Measurements from ENCODE around the gene LTBP2. TPM values are rescaled to one million over a fixed set of nuclear protein-coding genes. Genes with fewer than 3 reads are reported as not detected.

Gene LTBP2
- total RNA-seq, 2 experiments from 2014 or later = 0.12 to 0.18 TPM

GRCh38 chr14:74615735-74616134 is 3.7 kb upstream of the LTBP2 start:
- peaks cover 65% of the 10 kb centered on the region for H3K27me3 Mint-ChIP-seq
- H3K27ac Mint-ChIP-seq = no peak overlapping the region
- peaks cover 52% of the 10 kb centered on the region for H3K4me1 Mint-ChIP-seq
- ATAC-seq (no peak), DNase-seq (no peak)
- H3K36me3 Mint-ChIP-seq = no peaks in the 10 kb centered on the region
- CTCF ChIA-PET = interaction anchor here (0.9 to 1.4 kb wide), 6 partner anchors 8 to 232 kb away, joined by 3 to 5 read pairs (median 3); no protein-coding TSS in a partner anchor
- no peak overlapping the region for H3K4me3 Mint-ChIP-seq
- no peaks in the 10 kb centered on the region for H3K9me3 Mint-ChIP-seq (ENCODE audit: low read depth)

DNA sequence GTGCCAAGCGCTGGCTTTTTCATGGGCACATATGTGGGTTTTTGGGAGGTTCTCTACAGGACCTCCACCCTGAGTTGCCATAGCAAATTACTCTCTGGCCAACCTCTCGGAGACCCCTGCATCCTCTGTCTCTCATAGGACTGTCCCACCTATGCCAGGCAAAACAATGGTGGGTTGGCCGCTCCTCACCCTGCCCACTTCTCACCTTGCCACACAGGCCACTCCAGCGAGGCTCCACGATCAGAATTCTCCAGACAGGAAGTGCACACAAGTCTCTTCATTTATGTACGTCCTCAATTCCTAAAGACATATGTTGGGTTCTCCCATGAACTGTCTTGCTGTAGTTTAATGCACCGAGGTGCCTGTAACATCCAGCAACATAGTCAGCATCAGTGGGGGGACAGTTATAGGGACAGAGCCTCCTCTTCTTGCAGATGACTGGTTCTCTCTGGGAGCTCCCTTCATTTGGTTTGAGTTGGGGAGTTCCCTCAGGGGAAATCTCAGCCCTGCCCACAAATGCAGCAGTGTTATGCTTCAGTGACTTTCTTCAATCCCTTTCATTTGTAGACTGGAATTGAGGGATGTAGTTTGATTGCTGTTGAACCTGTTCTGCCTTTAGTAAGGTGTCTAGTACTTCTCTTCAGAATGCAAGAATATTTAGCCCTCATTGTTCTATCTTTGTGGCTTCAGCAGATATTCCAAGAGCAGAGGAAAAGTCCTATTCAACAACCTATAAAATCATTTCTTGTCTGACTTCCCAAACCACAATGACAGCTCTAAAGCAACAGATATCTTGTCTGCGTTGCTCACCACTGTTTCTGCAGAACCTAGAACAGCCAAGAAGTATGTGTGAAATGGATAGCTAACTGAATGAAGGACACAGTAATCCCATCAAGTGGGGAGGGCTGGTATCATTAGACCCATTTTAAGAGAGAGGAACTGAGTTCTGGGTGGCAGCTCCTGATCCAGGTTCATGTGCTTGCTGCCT is 2.8 kb upstream of the LTBP2 start:
- Mint-ChIP-seq H3K36me3 (no peaks in the 10 kb centered on the region), H3K4me3 (no peak overlapping the region), H3K9me3 (ENCODE audit: low read depth) (no peaks in the 10 kb centered on the region), H3K4me1 (peaks cover 43% of the 10 kb centered on the region), H3K27me3 (peaks cover 65% of the 10 kb centered on the region), H3K27ac (no peak overlapping the region)
- no peak for DNase-seq
- ATAC-seq = no peak
- CTCF ChIA-PET = interaction anchor here (0.9 to 1.3 kb wide), 5 partner anchors 9 to 233 kb away, joined by 3 to 5 read pairs (median 3); no protein-coding TSS in a partner anchor

GRCh38 chr14:74613211-74613914 is 1.3 kb upstream of the LTBP2 start:
- H3K27me3 Mint-ChIP-seq = peaks cover 62% of the 10 kb centered on the region
- peaks cover 28% of the 10 kb centered on the region for H3K4me1 Mint-ChIP-seq
- no peak for ATAC-seq

DNA sequence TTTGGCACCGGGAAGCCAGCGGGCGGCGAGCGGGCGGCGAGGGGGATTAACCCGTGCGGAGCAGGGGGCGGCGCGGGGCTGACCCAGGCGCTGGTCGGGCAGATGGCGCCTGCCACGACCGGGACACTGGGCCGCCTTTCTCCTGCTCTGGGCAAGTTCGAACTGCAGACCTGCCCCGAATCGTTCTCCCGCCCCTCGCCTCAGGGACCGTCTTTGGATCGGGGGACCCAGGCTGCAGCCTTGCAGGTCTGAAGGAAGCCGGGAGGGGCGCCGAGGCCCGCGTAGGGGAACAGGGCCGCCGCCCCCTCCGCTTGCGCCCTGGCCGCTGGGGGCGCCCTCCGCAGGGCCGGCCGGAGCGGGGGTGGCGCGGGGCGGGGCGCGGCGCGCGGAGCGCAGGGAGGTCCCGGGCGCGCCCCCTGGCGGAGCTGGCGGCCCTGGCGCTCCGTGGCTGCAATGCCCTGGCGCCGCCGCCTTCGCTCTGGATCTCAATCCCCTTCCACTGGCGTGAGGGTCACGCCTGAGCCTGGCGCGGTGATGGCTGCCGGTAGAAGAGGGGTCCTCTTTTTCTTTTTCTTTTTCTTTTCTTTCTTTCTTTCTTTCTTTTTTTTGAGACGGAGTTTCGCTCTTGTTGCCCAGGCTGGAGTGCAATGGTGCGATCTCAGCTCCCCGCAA is 449 bp upstream of the LTBP2 start:
- H3K36me3 Mint-ChIP-seq = no peaks in the 10 kb centered on the region
- peaks cover 57% of the 10 kb centered on the region for H3K27me3 Mint-ChIP-seq
- CTCF ChIA-PET = interaction anchor here (0.5 to 6.6 kb wide), 50 partner anchors 8 to 389 kb away, joined by 3 to 115 read pairs (median 4); partner anchors contain the start of genes ISCA2, NPC2, RPS6KL1 and YLPM1
- peaks cover 20% of the 10 kb centered on the region for H3K4me1 Mint-ChIP-seq
- H3K27ac Mint-ChIP-seq = no peak overlapping the region
- DNase-seq (peak; percentile 83), ATAC-seq (peak; percentile 88)
- no peaks in the 10 kb centered on the region for H3K9me3 Mint-ChIP-seq (ENCODE audit: low read depth)
- H3K4me3 Mint-ChIP-seq = peak overlapping the region; percentile 51

More at GRCh38 chr14:74613211-74613914, 1.3 kb upstream of the LTBP2 start:
- H3K4me3 Mint-ChIP-seq = no peak overlapping the region
- CTCF ChIA-PET = interaction anchor here (0.6 to 6.6 kb wide), 30 partner anchors 7 to 682 kb away, joined by 3 to 115 read pairs (median 5); partner anchors contain the start of genes ISCA2, NPC2 and YLPM1
- no peaks in the 10 kb centered on the region for H3K9me3 Mint-ChIP-seq (ENCODE audit: low read depth)
- no peaks in the 10 kb centered on the region for H3K36me3 Mint-ChIP-seq
- H3K27ac Mint-ChIP-seq = no peak overlapping the region
- DNase-seq = no peak

DNA sequence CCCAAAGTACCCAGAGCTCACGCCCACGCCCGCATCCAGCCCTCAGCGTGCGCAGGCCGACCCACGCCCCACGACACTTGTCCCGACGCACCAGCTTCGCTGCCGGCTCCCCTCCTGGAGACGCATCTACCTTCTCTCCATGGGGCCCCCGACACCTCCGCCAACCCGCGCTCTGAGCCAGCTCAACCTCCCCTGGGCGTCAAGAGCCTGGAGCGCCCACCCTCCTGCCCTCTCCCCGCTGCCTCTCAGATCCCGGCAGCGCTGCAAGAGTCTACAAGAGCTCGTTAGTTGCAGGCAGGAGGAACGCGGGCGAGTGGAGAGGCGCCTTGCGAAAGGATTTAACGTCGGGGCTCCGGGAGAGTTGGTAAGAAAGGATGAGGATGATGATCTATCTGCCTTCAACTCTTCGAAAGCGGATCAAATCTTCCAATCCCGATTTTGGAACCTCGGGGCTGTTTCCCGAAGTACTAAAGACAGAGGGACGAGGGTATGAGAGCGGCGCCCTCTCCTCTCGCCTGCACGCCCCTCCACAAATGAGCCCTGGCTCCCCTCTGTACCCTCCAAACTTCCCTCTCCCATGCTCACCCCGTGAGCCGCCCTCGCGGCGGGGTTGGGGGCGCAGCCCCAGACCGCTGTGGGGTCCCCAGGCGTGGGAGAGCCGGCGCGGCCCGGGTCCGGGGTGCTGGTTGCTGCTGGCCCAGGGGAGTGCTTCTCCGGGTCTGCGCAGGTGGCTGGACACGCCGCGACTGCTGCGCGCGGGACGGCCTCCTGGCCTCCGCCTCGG is 979 bp downstream of the LTBP2 start:
- DNase-seq = no peak
- Mint-ChIP-seq H3K9me3 (ENCODE audit: low read depth) (no peaks in the 10 kb centered on the region), H3K4me3 (no peak overlapping the region), H3K4me1 (peaks cover 11% of the 10 kb centered on the region), H3K36me3 (no peaks in the 10 kb centered on the region), H3K27ac (no peak overlapping the region), H3K27me3 (peaks cover 52% of the 10 kb centered on the region)
- CTCF ChIA-PET = interaction anchor here (0.9 to 6.6 kb wide), 25 partner anchors 10 to 453 kb away, joined by 3 to 115 read pairs (median 5); partner anchors contain the start of genes RPS6KL1 and YLPM1
- no peak for ATAC-seq

- Mint-ChIP-seq H3K27ac (no peak overlapping the region), H3K4me3 (peak overlapping the region; percentile 8), H3K36me3 (no peaks in the 10 kb centered on the region), H3K27me3 (peaks cover 45% of the 10 kb centered on the region), H3K4me1 (peaks cover 11% of the 10 kb centered on the region), H3K9me3 (ENCODE audit: low read depth) (no peaks in the 10 kb centered on the region)
- ATAC-seq (no peak), DNase-seq (no peak)
- CTCF ChIA-PET = interaction anchor here (0.6 to 6.6 kb wide), 18 partner anchors 8 to 430 kb away, joined by 3 to 115 read pairs (median 10); partner anchors contain the start of gene YLPM1
These were observed 1.7 kb downstream of the LTBP2 start for GRCh38 chr14:74610199-74610865.

DNA sequence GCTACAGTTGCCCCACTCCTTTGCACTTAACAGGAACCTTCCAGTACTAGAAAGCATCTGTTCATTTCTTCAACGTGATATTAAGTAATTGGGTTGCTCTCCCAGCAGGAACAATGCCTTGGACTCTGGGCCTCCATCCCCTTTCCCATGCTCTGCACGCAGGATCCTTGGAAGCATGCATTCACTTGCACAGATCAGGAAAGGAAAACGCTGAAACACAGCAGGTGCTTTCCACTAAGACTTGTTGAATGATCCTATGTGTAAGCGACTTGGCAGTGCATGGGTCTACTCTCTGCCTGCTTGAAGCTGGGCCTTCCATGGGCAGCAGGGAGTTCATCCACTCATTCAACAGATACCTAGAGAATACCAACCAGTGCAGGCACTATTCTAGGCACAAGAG is 2.3 kb downstream of the LTBP2 start:
- ATAC-seq (no peak), DNase-seq (no peak)
- Mint-ChIP-seq H3K27me3 (peaks cover 39% of the 10 kb centered on the region), H3K9me3 (ENCODE audit: low read depth) (no peaks in the 10 kb centered on the region), H3K4me1 (peaks cover 8% of the 10 kb centered on the region), H3K27ac (no peak overlapping the region), H3K4me3 (no peak overlapping the region), H3K36me3 (no peaks in the 10 kb centered on the region)
- CTCF ChIA-PET = interaction anchor here (0.6 to 6.6 kb wide), 35 partner anchors 8 to 479 kb away, joined by 3 to 115 read pairs (median 7); partner anchors contain the start of gene YLPM1

- Mint-ChIP-seq H3K27me3 (peaks cover 34% of the 10 kb centered on the region), H3K4me1 (peaks cover 5% of the 10 kb centered on the region), H3K36me3 (no peaks in the 10 kb centered on the region), H3K4me3 (no peak overlapping the region), H3K27ac (no peak overlapping the region), H3K9me3 (ENCODE audit: low read depth) (no peaks in the 10 kb centered on the region)
- ATAC-seq (peak; percentile 14), DNase-seq (peak; percentile 92)
- CTCF ChIA-PET = interaction anchor here (0.6 to 6.6 kb wide), 52 partner anchors 10 to 480 kb away, joined by 3 to 115 read pairs (median 5); partner anchors contain the start of genes MLH3 and YLPM1
These were observed 3.0 kb downstream of the LTBP2 start for GRCh38 chr14:74608959-74609611.

GRCh38 chr14:74606727-74607126 is 5.3 kb downstream of the LTBP2 start:
- CTCF ChIA-PET = no interaction called here
- no peak overlapping the region for H3K4me3 Mint-ChIP-seq
- no peaks in the 10 kb centered on the region for H3K9me3 Mint-ChIP-seq (ENCODE audit: low read depth)
- no peaks in the 10 kb centered on the region for H3K36me3 Mint-ChIP-seq
- no peak overlapping the region for H3K27ac Mint-ChIP-seq
- ATAC-seq = no peak
- no peaks in the 10 kb centered on the region for H3K4me1 Mint-ChIP-seq
- no peak for DNase-seq
- H3K27me3 Mint-ChIP-seq = peaks cover 30% of the 10 kb centered on the region

GRCh38 chr14:74605531-74606223 is 6.4 kb downstream of the LTBP2 start:
- DNase-seq = no peak
- CTCF ChIA-PET = interaction anchor here (1.2 kb wide), 1 partner anchor 31 kb away, joined by 3 read pairs; no protein-coding TSS in a partner anchor
- H3K36me3 Mint-ChIP-seq = no peaks in the 10 kb centered on the region

GRCh38 chr14:74604911-74605310 is 7.1 kb downstream of the LTBP2 start:
- no peak overlapping the region for H3K27ac Mint-ChIP-seq
- H3K27me3 Mint-ChIP-seq = peaks cover 18% of the 10 kb centered on the region
- no peaks in the 10 kb centered on the region for H3K36me3 Mint-ChIP-seq
- DNase-seq (no peak), ATAC-seq (no peak)
- CTCF ChIA-PET = interaction anchor here (1.0 to 1.2 kb wide), 2 partner anchors 8 to 30 kb away, joined by 3 to 5 read pairs; no protein-coding TSS in a partner anchor
- H3K4me1 Mint-ChIP-seq = no peaks in the 10 kb centered on the region
- H3K9me3 Mint-ChIP-seq (ENCODE audit: low read depth) = no peaks in the 10 kb centered on the region
- no peak overlapping the region for H3K4me3 Mint-ChIP-seq

More at GRCh38 chr14:74605531-74606223, 6.4 kb downstream of the LTBP2 start:
- H3K27me3 Mint-ChIP-seq = peaks cover 26% of the 10 kb centered on the region
- no peaks in the 10 kb centered on the region for H3K4me1 Mint-ChIP-seq
- no peak for ATAC-seq
- no peak overlapping the region for H3K27ac Mint-ChIP-seq
- no peaks in the 10 kb centered on the region for H3K9me3 Mint-ChIP-seq (ENCODE audit: low read depth)
- H3K4me3 Mint-ChIP-seq = no peak overlapping the region

Data from activated CD8-positive, alpha-beta memory T cell treated with anti-CD3 and anti-CD28 coated beads, Interleukin-2, amount 10 ng/mL, durations not matched to agents 7 days and 5 days (primary cell).